Breast epithelium (tissue), 3 donors: ENCODE results near the gene NUP160.

Source experiments
- POLR2A ChIP-seq: fragments of 450-650 bp; IDR thresholded peaks from one replicate; pipeline ENCODE4 v1.6.1; 2016; ENCODE audit warnings: antibody characterized with exemption, mild to moderate bottlenecking, moderate library complexity
- TF ChIP-seq, protein P1 (sequence below), 3 donors: fragments of 450-650 bp; IDR thresholded peaks; one replicate each; pipeline ENCODE4 v1.5.1; 2016 to 2017; ENCODE audit warnings: antibody characterized with exemption in 3 of 3, mild to moderate bottlenecking in 3 of 3, moderate library complexity in 3 of 3

DNA sequence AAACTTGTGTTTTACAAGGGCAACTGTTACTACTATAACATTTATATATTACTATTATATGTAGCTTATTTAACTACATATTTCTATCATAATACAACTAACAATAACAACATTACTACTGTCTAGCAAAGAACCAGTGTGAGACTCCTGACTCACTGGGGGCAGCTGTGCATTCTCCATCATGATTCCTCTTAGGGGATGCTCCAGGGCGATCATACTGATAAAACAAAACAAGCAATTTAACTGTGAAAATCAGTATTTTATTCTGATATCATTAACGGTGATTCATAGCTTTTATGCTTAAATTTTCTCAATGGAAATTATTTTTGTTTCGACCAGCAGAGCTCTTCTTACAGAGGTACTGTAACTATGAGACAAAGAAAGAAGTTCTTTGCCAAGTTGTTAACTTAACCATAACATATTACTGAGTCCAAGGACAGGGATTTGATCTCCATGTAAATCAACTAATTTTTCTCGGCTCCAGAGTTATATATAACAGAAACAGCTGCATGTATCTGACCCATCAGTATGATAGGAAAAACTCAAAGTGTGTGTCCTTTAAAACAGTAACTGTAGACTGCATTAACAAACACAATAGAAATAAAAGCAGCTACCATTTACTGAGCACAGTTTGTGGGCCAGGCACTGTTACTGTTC, 56.2 kb downstream of the NUP160 start:
- TF ChIP-seq, protein P1, sequence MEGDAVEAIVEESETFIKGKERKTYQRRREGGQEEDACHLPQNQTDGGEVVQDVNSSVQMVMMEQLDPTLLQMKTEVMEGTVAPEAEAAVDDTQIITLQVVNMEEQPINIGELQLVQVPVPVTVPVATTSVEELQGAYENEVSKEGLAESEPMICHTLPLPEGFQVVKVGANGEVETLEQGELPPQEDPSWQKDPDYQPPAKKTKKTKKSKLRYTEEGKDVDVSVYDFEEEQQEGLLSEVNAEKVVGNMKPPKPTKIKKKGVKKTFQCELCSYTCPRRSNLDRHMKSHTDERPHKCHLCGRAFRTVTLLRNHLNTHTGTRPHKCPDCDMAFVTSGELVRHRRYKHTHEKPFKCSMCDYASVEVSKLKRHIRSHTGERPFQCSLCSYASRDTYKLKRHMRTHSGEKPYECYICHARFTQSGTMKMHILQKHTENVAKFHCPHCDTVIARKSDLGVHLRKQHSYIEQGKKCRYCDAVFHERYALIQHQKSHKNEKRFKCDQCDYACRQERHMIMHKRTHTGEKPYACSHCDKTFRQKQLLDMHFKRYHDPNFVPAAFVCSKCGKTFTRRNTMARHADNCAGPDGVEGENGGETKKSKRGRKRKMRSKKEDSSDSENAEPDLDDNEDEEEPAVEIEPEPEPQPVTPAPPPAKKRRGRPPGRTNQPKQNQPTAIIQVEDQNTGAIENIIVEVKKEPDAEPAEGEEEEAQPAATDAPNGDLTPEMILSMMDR (IDR thresholded peaks at IDR 0.05), result no peak
- no peak for TF ChIP-seq POLR2A
